GM10847 (cell line): ENCODE measurements around the gene CCDC83.

Source experiments
- POLR2A ChIP-seq: IDR thresholded peaks from 2 replicates; pipeline ENCODE4 v1.6.1; 2011; ENCODE audit not compliant: insufficient read length; ENCODE audit errors: extremely low read depth

CCDC83 gene

DNA sequence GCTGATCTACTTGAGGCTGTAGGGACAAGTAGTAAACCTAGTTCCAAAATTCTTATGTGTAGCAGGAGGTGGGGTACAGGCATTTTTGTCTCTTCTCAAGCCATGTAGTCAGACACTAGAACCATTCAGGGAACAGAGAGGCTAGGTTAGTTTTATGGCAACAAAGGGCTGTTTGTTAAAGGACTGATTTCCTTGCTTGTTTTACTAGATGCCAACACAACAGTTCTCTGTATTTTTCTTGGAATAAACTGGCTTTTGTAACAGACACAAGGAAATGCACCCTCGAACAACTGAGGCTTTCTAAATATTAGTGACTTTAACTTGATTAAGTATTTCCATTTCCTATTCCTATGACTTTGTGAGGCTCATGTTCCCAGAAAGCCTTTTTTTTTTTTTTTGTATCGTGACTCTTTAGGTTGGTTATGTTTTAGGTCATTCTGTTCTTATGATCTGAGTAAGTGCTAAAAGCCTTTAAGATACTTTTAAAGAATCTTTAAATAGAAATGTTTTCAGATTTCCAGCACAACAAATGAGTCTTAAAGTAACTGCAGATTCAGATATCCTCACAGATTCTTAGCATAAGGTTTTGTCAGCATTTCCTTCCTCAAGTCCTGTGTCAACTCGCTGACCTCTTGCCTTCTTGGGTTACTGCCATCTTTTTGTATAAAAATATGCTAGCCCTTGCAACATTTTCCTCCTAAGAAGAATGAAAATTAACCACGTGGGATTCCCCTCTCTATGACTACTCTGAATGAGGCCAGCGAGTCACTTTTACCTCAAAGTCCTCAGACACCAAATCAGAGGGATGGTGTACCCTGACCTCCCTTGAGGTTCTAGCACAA is 92.5 kb downstream of the CCDC83 start:
- TF ChIP-seq POLR2A: no peak

DNA sequence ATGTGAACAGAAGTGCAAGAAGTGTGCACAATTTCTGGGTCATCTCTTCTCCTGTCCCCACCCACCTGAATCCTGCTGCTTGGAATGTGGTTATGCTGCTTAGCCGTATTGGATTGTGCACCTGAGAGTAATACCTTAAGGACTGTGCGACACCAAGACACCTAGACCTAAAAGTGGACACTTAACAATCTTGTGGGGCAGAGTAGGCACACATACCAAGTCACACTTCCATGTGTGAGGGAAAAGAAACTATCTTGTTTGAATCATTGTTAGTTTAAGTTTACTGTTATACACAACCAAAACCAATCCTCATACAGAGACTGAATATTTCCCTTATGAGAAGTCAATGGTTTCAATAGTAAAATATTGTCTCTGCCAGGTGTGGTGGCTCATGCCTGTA is 93.7 kb downstream of the CCDC83 start:
- TF ChIP-seq POLR2A: no peak

DNA sequence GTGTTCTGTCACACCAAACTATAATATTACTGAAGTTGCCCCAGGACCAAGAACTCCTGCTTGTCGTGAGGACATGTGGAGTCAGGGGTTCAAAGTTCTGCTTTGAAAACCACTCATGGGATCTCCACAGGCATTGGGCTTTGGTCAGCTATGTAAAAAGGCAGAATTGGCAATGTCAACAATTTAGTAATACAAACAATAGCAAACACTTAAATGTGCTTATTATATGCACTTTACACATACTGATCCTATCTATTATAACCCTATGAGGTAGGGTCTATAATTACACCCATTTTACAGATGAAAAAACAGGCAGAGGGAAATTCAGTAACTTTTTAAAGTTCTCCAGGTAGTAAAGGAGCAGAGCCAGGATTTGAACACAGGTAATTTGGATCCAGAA is 94.6 kb downstream of the CCDC83 start:
- no peak for TF ChIP-seq POLR2A

DNA sequence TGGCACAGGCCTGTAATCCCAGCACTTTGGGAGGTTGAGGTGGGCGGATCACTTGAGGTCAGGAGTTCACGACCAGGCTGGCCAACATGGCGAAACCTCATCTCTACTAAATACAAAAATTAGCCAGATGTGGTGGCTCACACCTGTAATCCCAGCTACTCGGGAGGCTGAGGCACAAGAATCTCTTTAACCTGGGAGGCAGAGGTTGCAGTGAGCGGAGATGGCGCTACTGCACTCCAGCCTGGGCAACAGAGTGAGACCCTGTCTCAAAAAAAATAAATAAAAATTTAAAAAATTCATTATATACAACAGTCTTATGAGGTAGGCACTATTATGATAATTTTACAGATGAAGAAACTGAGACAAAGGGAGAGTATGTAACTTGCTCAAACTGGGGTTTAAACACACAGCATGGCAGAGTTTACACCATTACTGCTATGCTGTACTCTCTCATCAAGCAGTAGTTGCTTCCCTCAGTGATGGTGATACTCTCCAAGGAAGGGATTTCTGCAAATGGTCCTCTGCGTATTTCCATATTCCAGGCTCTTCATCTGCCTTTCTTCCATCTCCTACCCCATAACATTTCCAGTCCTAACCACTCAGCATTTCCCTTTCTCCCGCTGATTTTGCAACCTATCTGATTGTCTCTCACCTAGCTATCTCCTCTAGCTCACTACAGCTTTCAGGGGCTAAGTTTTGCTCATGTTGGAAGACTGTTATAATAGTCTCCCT is 95.3 kb downstream of the CCDC83 start:
- TF ChIP-seq POLR2A: no peak

DNA sequence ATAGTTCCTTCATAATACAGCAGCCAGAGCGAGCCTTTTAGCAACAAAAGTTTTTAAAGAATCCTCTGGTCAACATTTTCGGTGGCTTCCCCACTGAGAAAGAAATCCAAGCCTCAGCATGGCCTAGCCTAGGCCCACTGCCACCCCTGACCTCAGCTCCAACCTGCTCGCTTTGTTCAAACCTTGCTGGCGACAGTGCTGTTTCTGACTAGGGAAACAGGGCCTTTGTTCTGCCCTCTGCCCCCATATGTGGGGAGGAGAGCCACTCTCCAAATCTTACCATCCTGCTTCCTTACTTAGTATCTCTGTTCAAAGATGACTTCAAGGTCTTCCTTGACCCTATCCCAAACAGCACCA is 95.8 kb downstream of the CCDC83 start:
- TF ChIP-seq POLR2A: no peak

DNA sequence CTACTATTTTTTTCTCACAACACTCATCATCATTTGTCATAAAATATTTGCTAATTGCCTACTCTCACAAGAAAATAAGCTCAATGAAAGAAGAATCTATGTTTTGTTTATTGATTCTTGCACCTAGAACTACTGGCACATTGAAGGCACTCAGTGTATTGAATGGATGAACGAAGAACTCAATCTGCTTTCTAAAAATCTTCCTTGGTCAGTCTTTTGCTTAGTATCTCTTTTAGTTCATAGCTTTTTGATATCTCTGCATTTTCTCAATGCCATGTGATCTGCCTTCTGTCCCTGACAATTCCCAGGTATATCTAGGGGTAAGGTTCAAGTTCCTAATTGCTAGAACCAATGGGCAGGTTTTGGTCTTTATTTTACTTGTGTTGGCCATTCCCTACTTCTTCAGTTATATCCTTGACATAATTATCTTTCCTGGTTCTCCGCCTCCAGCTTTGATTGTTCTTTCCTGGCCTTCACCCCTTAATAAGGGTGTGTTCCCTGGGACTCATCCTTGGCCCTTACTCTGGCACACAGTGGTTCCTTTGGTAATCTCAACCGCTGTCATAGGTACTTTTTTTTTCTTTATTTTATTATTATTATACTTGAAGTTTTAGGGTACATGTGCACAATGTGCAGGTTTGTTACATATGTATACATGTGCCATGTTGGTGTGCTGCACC is 96.4 kb downstream of the CCDC83 start:
- no peak for TF ChIP-seq POLR2A

DNA sequence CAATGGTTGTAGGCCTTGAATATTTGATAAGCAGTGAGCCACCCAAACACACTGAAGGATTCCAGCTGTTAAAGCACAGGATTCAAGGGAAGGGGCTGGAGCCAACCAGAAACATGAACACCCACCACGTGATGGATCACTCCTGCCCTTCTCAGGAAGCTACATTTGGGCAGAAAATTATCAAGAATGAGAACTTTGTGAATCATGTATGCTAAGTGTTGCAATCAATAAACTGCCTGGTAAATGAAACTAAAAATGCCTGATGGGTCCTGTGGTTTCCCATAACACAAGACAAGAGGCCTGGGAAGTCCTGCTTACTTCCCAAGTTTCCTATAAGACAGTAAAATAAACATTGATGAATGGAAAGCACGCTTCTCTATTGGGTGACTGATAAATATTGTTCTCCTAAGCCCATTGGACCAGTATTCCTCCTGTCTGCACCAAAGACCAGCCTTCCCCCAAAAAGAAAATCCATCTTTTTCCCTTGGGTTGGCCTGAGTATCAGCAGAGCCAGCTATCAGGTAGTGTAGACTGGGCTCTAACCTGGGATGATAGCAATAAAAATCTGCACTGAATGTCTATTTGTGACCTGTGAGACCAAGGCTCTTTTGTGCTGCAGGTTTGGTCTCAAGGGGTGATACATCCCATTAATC is 98.4 kb downstream of the CCDC83 start:
- TF ChIP-seq POLR2A: no peak

DNA sequence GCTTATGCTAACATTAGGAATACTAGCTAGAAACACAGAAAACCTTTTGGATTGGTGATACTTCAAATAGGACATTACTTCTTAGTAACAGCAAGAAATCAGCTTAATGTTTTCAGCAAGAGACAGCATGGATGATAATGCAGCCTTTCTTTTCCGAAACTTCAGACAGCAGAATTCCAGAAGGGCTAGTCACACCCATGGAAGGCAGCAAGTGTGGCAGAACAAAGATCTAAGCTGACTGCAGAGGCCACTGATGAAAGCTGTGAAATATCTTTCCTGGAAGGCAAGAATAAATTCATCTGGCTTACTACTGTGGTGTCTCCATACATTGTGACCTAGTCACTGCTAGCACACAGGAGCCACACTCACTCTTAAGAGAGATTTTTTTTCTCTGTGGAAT is 100.3 kb downstream of the CCDC83 start:
- no peak for TF ChIP-seq POLR2A

DNA sequence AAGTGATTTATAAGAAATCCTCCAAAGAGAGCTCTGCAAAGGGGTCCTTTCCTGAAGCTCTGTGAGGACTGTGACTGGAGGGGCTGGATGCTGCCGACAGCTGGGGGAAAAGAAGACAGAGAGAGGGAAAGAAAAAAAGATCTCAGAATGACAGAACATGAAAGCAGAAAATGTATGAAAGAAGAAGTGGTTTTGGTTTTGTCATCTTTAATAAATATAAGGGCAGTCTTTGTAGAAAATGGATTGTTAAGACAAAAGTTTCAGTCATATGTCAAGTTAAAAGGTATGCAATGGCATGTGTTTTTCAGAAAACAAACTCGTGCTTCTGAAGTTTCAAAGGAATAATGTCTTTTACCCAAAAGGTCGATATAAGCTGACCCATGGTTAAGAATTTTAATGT is 105.5 kb downstream of the CCDC83 start:
- TF ChIP-seq POLR2A: no peak

DNA sequence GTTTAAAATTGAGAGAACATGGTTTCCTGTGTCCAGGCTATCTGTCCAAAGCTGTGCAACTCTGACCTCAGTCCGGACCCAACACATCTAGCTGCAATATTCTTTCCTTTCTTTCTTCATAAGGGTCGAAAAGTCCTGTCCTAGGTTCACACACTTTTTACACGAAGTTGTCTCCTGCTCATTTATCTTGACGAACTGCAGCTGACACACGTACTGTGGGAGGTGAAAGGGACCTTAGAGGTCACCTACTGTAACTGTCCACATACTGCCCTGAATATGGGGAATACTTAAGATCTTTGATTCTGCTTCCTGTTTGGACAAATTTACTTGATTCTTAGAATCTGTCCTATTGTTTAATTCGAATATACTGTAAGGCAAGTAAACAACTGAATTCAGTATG is 105.9 kb downstream of the CCDC83 start:
- TF ChIP-seq POLR2A: no peak

DNA sequence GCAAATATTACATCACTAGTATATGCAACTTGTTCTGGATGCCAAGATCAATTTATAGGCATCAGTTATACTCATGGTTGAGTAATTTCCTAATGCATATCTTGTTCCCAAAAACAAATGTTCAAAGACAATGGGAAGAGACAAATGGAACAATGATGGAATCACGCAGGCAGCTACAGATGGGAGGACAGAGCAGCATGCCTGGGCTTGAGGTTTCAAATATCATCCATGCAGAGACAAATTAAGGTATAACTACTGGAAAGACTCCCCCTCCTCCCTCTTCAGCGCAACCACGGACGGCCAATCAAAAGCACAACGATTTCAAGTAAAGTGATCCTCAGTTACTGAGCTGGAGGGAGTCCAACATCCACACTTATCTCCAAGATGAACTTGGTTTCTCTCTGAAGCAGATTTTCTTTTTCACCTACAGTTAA is 106.8 kb downstream of the CCDC83 start:
- no peak for TF ChIP-seq POLR2A

DNA sequence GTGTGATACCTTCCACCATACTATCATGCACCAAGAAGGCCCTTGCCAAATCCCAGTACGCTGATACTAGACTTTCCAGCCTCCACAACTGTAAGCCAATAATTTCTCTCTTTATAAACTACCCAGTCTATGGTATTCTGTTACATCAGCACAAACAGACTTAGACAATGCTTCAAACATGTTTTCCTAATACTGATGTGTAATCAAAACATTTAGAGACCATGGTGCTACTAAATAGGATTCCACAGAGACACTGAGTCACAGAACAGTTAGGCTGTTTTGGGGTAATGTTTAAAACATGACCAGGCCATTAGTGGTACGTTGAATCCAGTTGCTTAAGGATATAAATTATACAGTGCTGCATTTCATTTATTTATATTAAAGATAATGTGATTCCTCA is 110.0 kb downstream of the CCDC83 start:
- no peak for TF ChIP-seq POLR2A

DNA sequence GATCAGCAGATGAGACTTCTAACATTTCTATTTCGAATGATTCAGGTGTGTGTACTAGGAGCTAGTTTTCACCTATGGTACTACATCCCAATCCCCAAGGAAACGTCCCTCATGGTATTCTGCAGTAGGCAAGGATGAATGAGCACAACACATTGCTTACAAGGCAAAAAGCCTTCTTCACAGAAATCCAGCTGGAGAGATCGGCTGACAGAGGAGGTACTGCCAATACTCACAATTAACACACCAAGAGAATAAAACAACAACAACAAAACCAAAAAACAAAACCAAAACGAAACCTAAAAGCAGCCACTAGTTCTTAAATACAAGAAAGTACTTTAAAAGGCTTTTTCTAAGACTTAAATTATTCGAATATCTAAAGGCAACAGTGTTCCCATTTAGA is 112.3 kb downstream of the CCDC83 start:
- no peak for TF ChIP-seq POLR2A
